Osteoblast (primary cell): ENCODE data around the gene SGPL1. TPM values are rescaled to one million over a fixed set of nuclear protein-coding genes. Genes with fewer than 3 reads are reported as not detected.

ENCODE experiments used
- DNase-seq: peaks from one replicate; pipeline ENCODE4 v3.0.0; 2011; ENCODE audit warnings: low spot score, mixed read lengths; ENCODE audit not compliant: insufficient read length; ENCODE audit errors: missing footprints
- H2AFZ ChIP-seq: 2 replicates; pipeline ENCODE4 v1.6.0; 2011; ENCODE audit warnings: mild to moderate bottlenecking, low read length
- H3K27ac ChIP-seq: 2 replicates; pipeline ENCODE4 v1.5.1; 2011; ENCODE audit warnings: mild to moderate bottlenecking, low read depth, low read length, moderate library complexity
- H3K27me3 ChIP-seq: 2 replicates; pipeline ENCODE4 v1.6.0; 2012; ENCODE audit warnings: mild to moderate bottlenecking, control low read depth, inconsistent platforms, low read length, moderate library complexity; ENCODE audit not compliant: insufficient read depth
- H3K36me3 ChIP-seq: 2 replicates; pipeline ENCODE4 v1.5.1; 2011; ENCODE audit warnings: mild to moderate bottlenecking, low read length, control low read depth, moderate library complexity; ENCODE audit not compliant: insufficient read depth
- H3K4me1 ChIP-seq: 2 replicates; pipeline ENCODE4 v1.5.1; 2011; ENCODE audit warnings: mild to moderate bottlenecking, low read length, control low read depth, moderate library complexity; ENCODE audit not compliant: insufficient read depth
- H3K4me2 ChIP-seq: 2 replicates; pipeline ENCODE4 v1.6.0; 2011; ENCODE audit warnings: mild to moderate bottlenecking, low read length; ENCODE audit not compliant: insufficient read depth
- H3K4me3 ChIP-seq: fragments of 200-600 bp; sonication (generic); 3 replicates; pipeline ENCODE4 v1.5.1; 2012; ENCODE audit warnings: mild to moderate bottlenecking, low read length, inconsistent platforms; ENCODE audit not compliant: insufficient read depth
- H3K79me2 ChIP-seq: 2 replicates; pipeline ENCODE4 v1.6.0; 2012; ENCODE audit warnings: mild to moderate bottlenecking, low read length, control low read depth, inconsistent platforms; ENCODE audit not compliant: insufficient read depth
- H3K9me3 ChIP-seq: 2 replicates; pipeline ENCODE4 v1.5.1; 2011; ENCODE audit warnings: low read depth, low read length, control low read depth
- H4K20me1 ChIP-seq: 2 replicates; pipeline ENCODE4 v1.6.0; 2012; ENCODE audit warnings: mild to moderate bottlenecking, low read length, control low read depth; ENCODE audit not compliant: insufficient read depth
- CTCF ChIP-seq: IDR thresholded peaks from 2 replicates; pipeline ENCODE4 v1.5.1; 2011; ENCODE audit warnings: mild to moderate bottlenecking, low read depth, low read length, moderate library complexity; ENCODE audit errors: extremely low read depth
- total RNA-seq: library from RNA; depleted of rRNA; stranded (reverse); fragments of >200 nt; gene quantifications from 2 replicates; pipeline ENCODE4 v1.2.3, GENCODE V29; 2012

The SGPL1 gene
- total RNA-seq, 1 donor: 47.4 TPM

DNA sequence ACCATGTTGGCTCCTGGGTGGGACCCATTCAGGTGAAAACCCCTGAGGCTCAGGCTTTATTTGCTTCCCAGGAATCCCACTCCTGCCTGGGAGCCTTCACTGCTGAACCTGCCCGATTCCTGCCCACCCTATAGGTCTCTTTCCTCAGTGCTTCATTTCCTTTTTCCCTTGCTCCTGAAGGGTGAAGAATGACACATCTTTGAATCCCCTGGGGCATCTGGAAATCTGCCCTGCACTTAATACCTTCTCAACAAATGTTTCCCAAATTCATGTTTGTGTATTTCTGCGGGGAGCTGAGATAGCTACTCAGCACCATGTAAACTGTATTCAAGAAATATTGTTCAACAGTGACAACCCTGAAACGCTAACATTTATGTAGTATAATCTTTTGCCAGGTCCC lies 82.9 kb downstream of the SGPL1 start:
- Histone ChIP-seq H3K27me3 (peaks cover 19% of the 10 kb centered on the region), H3K79me2 (no peaks in the 10 kb centered on the region), H3K4me3 (no peak overlapping the region), H3K4me2 (no peak overlapping the region), H3K27ac (no peak overlapping the region), H3K36me3 (no peaks in the 10 kb centered on the region), H4K20me1 (no peaks in the 10 kb centered on the region), H3K9me3 (no peaks in the 10 kb centered on the region), H2AFZ (no peak overlapping the region), H3K4me1 (no peaks in the 10 kb centered on the region)
- DNase-seq: peak; percentile 69
- TF ChIP-seq CTCF: no peak

GRCh38 chr10:70899096-70899495 lies 83.3 kb downstream of the SGPL1 start:
- no peak overlapping the region for H3K4me2 ChIP-seq
- H2AFZ ChIP-seq: no peak overlapping the region
- no peak overlapping the region for H3K27ac ChIP-seq
- H3K9me3 ChIP-seq: no peaks in the 10 kb centered on the region
- H3K4me3 ChIP-seq: no peak overlapping the region
- no peak for DNase-seq
- H3K36me3 ChIP-seq: no peaks in the 10 kb centered on the region
- no peaks in the 10 kb centered on the region for H3K4me1 ChIP-seq
- no peaks in the 10 kb centered on the region for H3K79me2 ChIP-seq
- no peaks in the 10 kb centered on the region for H4K20me1 ChIP-seq
- peaks cover 19% of the 10 kb centered on the region for H3K27me3 ChIP-seq
- TF ChIP-seq CTCF: no peak

DNA sequence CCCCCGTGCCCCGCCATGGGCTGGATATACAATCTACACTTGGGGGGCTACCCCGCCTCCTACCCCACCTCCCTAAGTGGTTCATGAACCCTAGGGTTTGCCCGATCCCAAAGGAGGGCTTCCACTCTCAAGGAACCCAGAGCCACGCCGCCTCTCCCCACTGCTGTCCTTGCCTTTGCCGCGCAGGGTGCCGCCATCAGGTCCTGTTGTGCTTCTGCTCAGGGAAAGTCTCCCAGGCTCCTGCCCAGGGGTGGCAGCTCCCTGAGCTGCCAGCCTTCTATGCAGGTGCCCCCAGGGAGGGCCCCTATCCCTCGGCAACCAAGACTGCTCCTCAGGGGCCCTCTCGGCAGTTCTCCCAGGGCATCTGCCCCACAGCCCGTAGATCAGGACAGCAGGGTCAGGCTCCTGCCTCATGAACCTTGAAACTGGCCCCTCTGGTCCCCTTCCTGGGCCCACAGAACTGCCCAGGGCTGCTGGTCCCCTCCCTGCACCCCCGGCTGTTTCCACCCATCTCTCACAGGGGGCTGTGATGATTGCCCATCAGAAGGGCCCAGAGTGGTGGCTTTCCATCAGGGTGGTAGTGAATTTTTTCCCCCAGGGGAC lies 85.6 kb downstream of the SGPL1 start:
- TF ChIP-seq CTCF: no peak
- DNase-seq: peak; percentile 9
- H3K27me3 ChIP-seq: peaks cover 17% of the 10 kb centered on the region

GRCh38 chr10:70902661-70903261 lies 87.0 kb downstream of the SGPL1 start:
- DNase-seq: peak; percentile 71
- Histone ChIP-seq H3K4me1 (no peaks in the 10 kb centered on the region), H3K27ac (no peak overlapping the region), H3K4me2 (no peak overlapping the region), H3K27me3 (peaks cover 18% of the 10 kb centered on the region), H3K4me3 (no peak overlapping the region), H3K79me2 (no peaks in the 10 kb centered on the region), H3K9me3 (no peaks in the 10 kb centered on the region), H4K20me1 (no peaks in the 10 kb centered on the region), H2AFZ (no peak overlapping the region), H3K36me3 (no peaks in the 10 kb centered on the region)
- no peak for TF ChIP-seq CTCF

More for the DNA sequence above, 85.6 kb downstream of the SGPL1 start:
- H2AFZ ChIP-seq: no peak overlapping the region
- H3K27ac ChIP-seq: no peak overlapping the region
- no peaks in the 10 kb centered on the region for H3K4me1 ChIP-seq
- no peaks in the 10 kb centered on the region for H3K9me3 ChIP-seq
- H3K36me3 ChIP-seq: no peaks in the 10 kb centered on the region
- no peaks in the 10 kb centered on the region for H3K79me2 ChIP-seq
- H4K20me1 ChIP-seq: no peaks in the 10 kb centered on the region
- H3K4me2 ChIP-seq: no peak overlapping the region
- H3K4me3 ChIP-seq: no peak overlapping the region
